BLaER1 treated with 17β-estradiol and CSF1 and Interleukin-3, amounts not matched to agents 10 nM and 100 nM (cell line): ENCODE data around the gene ARHGEF25.
"Not testable (repeated sequence)": the region's sequence is repeated elsewhere in the genome, so short reads cannot be mapped to it uniquely, and the experiment has no call there.

Experiments
- H3K27ac ChIP-seq, 11 experiments: shearing (Covaris generic); formaldehyde crosslinking; 2 replicates each; pipeline ENCODE4 v1.8.1; 2022
- H3K27me3 ChIP-seq, 11 experiments: shearing (Covaris generic); formaldehyde crosslinking; 2 replicates each; pipeline ENCODE4 v1.8.1; 2022
- H3K36me3 ChIP-seq, 11 experiments: shearing (Covaris generic); formaldehyde crosslinking; 2 replicates each; pipeline ENCODE4 v1.8.1; 2022
- H3K4me1 ChIP-seq, 10 experiments: shearing (Covaris generic); formaldehyde crosslinking; 2 replicates each; pipeline ENCODE4 v1.8.1; 2022
- H3K4me2 ChIP-seq, 11 experiments: shearing (Covaris generic); formaldehyde crosslinking; 2 replicates each; pipeline ENCODE4 v1.8.1; 2022
- H3K4me3 ChIP-seq, 10 experiments: shearing (Covaris generic); formaldehyde crosslinking; 2 replicates each; pipeline ENCODE4 v1.8.1; 2022
- H3K9ac ChIP-seq, 11 experiments: shearing (Covaris generic); formaldehyde crosslinking; 2 replicates each; pipeline ENCODE4 v1.8.1; 2022
- H3K9me3 ChIP-seq, 11 experiments: shearing (Covaris generic); formaldehyde crosslinking; replicated peaks in 1 of 11; 2 replicates each; pipeline ENCODE4 v1.8.1; 2022
- H4K20me1 ChIP-seq, 11 experiments: shearing (Covaris generic); formaldehyde crosslinking; 2 replicates each; pipeline ENCODE4 v1.8.1; 2022
- Cebpa-rat ChIP-seq, 11 experiments: shearing (Covaris generic); IDR thresholded peaks; 2 replicates each; pipeline ENCODE4 v1.8.1; 2022

ARHGEF25 gene

GRCh38 chr12:57611108-57611826 is at the start of gene ARHGEF25:
TSS of gene ARHGEF25 (plus strand) at chr12:57611435. CDS start at chr12:57611895, 460 bp downstream.
- Histone ChIP-seq H3K4me1 (peaks cover 23 to 69% (median 62%) of the 10 kb centered on the region in 10 experiments), H3K27ac (peak within 1 kb of the TSS; percentile 57 to 90 (median 85); a peak in 20 of 22 replicates), H4K20me1 (no peaks in the 10 kb centered on the region), H3K9me3 (no peaks in the 10 kb centered on the region), H3K4me2 (peak within 1 kb of the TSS; percentile 78 to 99 (median 92)), H3K36me3 (0 out of 22 replicates have a peak, but pooled peaks cover 0 to 3% (median 0%) of the 10 kb centered on the region in 11 experiments), H3K9ac (peak within 1 kb of the TSS; percentile 77 to 88 (median 86)), H3K4me3 (peak within 1 kb of the TSS; percentile 62 to 80 (median 68)), H3K27me3 (peaks cover 20 to 51% (median 38%) of the 10 kb centered on the region in 11 experiments)
- no peak for TF ChIP-seq Cebpa-rat (IDR thresholded peaks at IDR 0.05)

GRCh38 chr12:57563358-57563757 is 47.9 kb upstream of the ARHGEF25 start:
- H3K9ac ChIP-seq: no peak overlapping the region
- H3K27me3 ChIP-seq: no peaks in the 10 kb centered on the region
- H3K9me3 ChIP-seq: no peaks in the 10 kb centered on the region
- H3K4me1 ChIP-seq: peaks cover 0 to 5% (median 0%) of the 10 kb centered on the region in 10 experiments; a peak in 1 of 20 replicates
- no peaks in the 10 kb centered on the region for H3K36me3 ChIP-seq
- no peak overlapping the region for H3K4me3 ChIP-seq
- H4K20me1 ChIP-seq: no peaks in the 10 kb centered on the region
- no peak overlapping the region for H3K4me2 ChIP-seq
- no peak overlapping the region for H3K27ac ChIP-seq
- TF ChIP-seq Cebpa-rat (IDR thresholded peaks at IDR 0.05): no peak

- Histone ChIP-seq H3K9ac (no peak overlapping the region), H3K36me3 (no peaks in the 10 kb centered on the region), H3K9me3 (no peaks in the 10 kb centered on the region), H3K4me3 (no peak overlapping the region), H3K27me3 (no peaks in the 10 kb centered on the region), H3K4me2 (no peak overlapping the region), H3K4me1 (peaks cover 0 to 5% (median 0%) of the 10 kb centered on the region in 10 experiments; a peak in 1 of 20 replicates), H4K20me1 (no peaks in the 10 kb centered on the region), H3K27ac (no peak overlapping the region)
- TF ChIP-seq Cebpa-rat (IDR thresholded peaks at IDR 0.05): no peak
Measured at GRCh38 chr12:57564178-57564740, 47.0 kb upstream of the ARHGEF25 start.

- no peaks in the 10 kb centered on the region for H3K4me1 ChIP-seq
- H3K4me2 ChIP-seq: no peak overlapping the region
- TF ChIP-seq Cebpa-rat (IDR thresholded peaks at IDR 0.05): no peak
Measured at GRCh38 chr12:57568838-57569237, 42.4 kb upstream of the ARHGEF25 start.

GRCh38 chr12:57569858-57570257 is 41.4 kb upstream of the ARHGEF25 start:
- H3K9ac ChIP-seq: no peak overlapping the region
- TF ChIP-seq Cebpa-rat (IDR thresholded peaks at IDR 0.05): no peak

More at GRCh38 chr12:57568838-57569237, 42.4 kb upstream of the ARHGEF25 start:
- H3K27me3 ChIP-seq: no peaks in the 10 kb centered on the region
- H4K20me1 ChIP-seq: no peaks in the 10 kb centered on the region
- H3K36me3 ChIP-seq: no peaks in the 10 kb centered on the region
- no peak overlapping the region for H3K4me3 ChIP-seq
- no peak overlapping the region for H3K9ac ChIP-seq
- no peaks in the 10 kb centered on the region for H3K9me3 ChIP-seq
- no peak overlapping the region for H3K27ac ChIP-seq

GRCh38 chr12:57570438-57570837 is 40.8 kb upstream of the ARHGEF25 start:
- H3K27me3 ChIP-seq, H3K4me2 ChIP-seq, H3K9ac ChIP-seq, H3K4me1 ChIP-seq, H3K4me3 ChIP-seq, H3K9me3 ChIP-seq, H3K27ac ChIP-seq, H3K36me3 ChIP-seq, H4K20me1 ChIP-seq: not testable (repeated sequence)

More at GRCh38 chr12:57569858-57570257, 41.4 kb upstream of the ARHGEF25 start:
- Histone ChIP-seq H3K4me1 (no peaks in the 10 kb centered on the region), H3K36me3 (no peaks in the 10 kb centered on the region), H3K4me2 (no peak overlapping the region), H3K27me3 (no peaks in the 10 kb centered on the region), H3K4me3 (no peak overlapping the region), H3K9me3 (no peaks in the 10 kb centered on the region), H3K27ac (no peak overlapping the region), H4K20me1 (no peaks in the 10 kb centered on the region)

- Histone ChIP-seq H3K9me3 (no peaks in the 10 kb centered on the region), H3K9ac (no peak overlapping the region), H3K4me3 (no peak overlapping the region), H4K20me1 (no peaks in the 10 kb centered on the region), H3K4me2 (no peak overlapping the region), H3K27me3 (no peaks in the 10 kb centered on the region), H3K27ac (no peak overlapping the region), H3K4me1 (no peaks in the 10 kb centered on the region), H3K36me3 (no peaks in the 10 kb centered on the region)
- TF ChIP-seq Cebpa-rat (IDR thresholded peaks at IDR 0.05): no peak
Measured at GRCh38 chr12:57571926-57572762, 39.1 kb upstream of the ARHGEF25 start.

GRCh38 chr12:57574795-57575194 is 36.4 kb upstream of the ARHGEF25 start:
- no peak overlapping the region for H3K27ac ChIP-seq
- H3K36me3 ChIP-seq: no peaks in the 10 kb centered on the region
- no peaks in the 10 kb centered on the region for H3K9me3 ChIP-seq
- H3K4me1 ChIP-seq: no peaks in the 10 kb centered on the region
- no peaks in the 10 kb centered on the region for H4K20me1 ChIP-seq
- TF ChIP-seq Cebpa-rat (IDR thresholded peaks at IDR 0.05): no peak
- H3K4me3 ChIP-seq: no peak overlapping the region
- no peaks in the 10 kb centered on the region for H3K27me3 ChIP-seq
- H3K4me2 ChIP-seq: no peak overlapping the region
- no peak overlapping the region for H3K9ac ChIP-seq
